ENCODE results near the gene DLG5. TPM values are rescaled to one million over a fixed set of nuclear protein-coding genes. Genes with fewer than 3 reads are reported as not detected.
A peak's percentile ranks its signal among the peaks of the same experiment; 100 is the strongest.
"Not testable (repeated sequence)": the region's sequence is repeated elsewhere in the genome, so short reads cannot be mapped to it uniquely, and the experiment has no call there.

DLG5 gene
- total RNA-seq, 3 donors from 2014 or later = 43.0 to 192 (median 138) TPM

GRCh38 chr10:77770081-77770867, 156.3 kb downstream of the DLG5 start:
- H3K4me3 ChIP-seq = no peak overlapping the region
- no peaks in the 10 kb centered on the region for H3K27me3 ChIP-seq
- H3K27ac ChIP-seq = no peak overlapping the region
- H3K9me3 ChIP-seq = no peaks in the 10 kb centered on the region
- TF ChIP-seq POLR2AphosphoS5 (IDR thresholded peaks at IDR 0.05) (no peak), CTCF (IDR thresholded peaks at IDR 0.05) (no peak), POLR2A (IDR thresholded peaks at IDR 0.05) (no peak)
- H3K36me3 ChIP-seq = no peaks in the 10 kb centered on the region
- no peaks in the 10 kb centered on the region for H3K4me1 ChIP-seq
- intact Hi-C loops (cut with DNase I; ENCODE audit: low total_unique reads) = no loop called here
- no peak for DNase-seq (ENCODE audit: low spot score in 2 of 2)

DNA sequence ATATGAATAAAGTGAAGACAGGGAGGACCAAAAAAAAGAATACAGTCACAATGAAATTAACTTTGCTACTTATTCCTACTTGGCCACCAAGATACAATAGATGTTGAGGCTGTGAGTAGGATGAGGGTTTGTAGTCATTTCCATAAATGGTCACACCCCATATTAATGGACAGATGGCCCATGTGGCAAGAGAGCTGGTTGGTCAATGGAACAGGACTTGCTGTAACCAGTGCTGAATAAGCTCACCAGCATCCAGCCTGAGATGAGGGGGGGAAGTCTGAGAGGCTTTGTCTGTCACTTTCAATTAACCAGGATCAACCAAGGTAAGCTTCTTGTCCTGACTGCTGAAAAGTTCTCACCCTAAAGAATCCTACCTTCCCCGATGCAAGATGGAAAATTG, 158.5 kb downstream of the DLG5 start:
- TF ChIP-seq POLR2A (IDR thresholded peaks at IDR 0.05) (no peak), CTCF (IDR thresholded peaks at IDR 0.05) (no peak), POLR2AphosphoS5 (IDR thresholded peaks at IDR 0.05) (no peak)
- H3K4me3 ChIP-seq = no peak overlapping the region

DNA sequence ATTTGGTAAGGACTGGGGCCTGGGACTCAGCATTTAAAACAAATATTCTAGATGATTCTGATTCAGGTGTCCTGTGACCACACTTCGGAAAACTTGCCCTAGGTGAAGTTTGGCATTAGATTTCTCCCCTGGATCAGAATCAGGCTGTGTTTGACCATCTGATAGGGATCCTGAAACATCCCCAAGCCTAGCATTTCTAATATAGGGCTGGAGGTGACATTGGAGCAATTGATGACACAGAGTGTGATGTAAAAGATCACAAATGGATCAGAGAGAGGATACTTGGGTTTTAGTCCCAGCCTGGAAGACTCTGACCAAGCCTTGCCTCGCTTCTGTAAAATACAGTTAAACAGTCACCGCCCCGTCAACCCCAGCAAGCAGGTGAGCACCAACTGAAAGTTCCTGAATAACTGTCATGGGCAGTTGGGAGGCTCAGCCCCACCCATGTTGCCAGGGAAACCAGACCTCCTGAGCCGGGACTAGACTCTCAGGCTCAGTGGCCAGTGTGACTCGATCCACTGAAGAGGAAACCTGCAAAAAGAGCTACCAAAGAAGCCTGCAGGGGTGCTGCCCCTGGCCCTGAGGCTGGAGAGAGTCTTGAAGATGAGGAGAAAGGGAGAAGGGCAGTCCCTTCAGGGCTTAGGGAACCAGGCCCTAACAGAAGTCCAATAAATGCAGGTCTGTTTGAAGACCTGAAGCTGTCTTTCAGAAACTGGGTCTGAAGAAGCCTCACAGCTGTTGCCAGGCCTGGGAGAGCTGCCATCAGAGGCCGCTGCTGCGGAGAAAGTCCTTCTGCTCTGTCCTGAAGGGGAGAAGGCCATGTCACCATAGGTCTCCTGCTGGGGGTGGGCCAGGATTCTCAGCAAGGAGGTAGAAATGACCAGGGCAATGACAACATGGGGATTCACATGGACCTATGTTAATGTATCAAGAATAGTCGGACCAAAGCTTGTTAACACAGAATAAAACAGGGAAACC, 162.8 kb downstream of the DLG5 start:
- H3K36me3 ChIP-seq = no peaks in the 10 kb centered on the region
- H3K4me1 ChIP-seq = no peaks in the 10 kb centered on the region
- intact Hi-C loops (cut with DNase I; ENCODE audit: low total_unique reads) = no loop called here
- H3K9me3 ChIP-seq = no peaks in the 10 kb centered on the region
- no peak for DNase-seq (ENCODE audit: low spot score in 2 of 2)
- no peak overlapping the region for H3K4me3 ChIP-seq
- TF ChIP-seq POLR2A (IDR thresholded peaks at IDR 0.05) (no peak), POLR2AphosphoS5 (IDR thresholded peaks at IDR 0.05) (no peak), CTCF (IDR thresholded peaks at IDR 0.05) (no peak)
- no peak overlapping the region for H3K27ac ChIP-seq
- no peaks in the 10 kb centered on the region for H3K27me3 ChIP-seq

More for the DNA sequence above, 158.5 kb downstream of the DLG5 start:
- Histone ChIP-seq H3K4me1 (no peaks in the 10 kb centered on the region), H3K27me3 (no peaks in the 10 kb centered on the region), H3K36me3 (no peaks in the 10 kb centered on the region), H3K9me3 (no peaks in the 10 kb centered on the region), H3K27ac (no peak overlapping the region)
- intact Hi-C loops (cut with DNase I; ENCODE audit: low total_unique reads) = no loop called here
- DNase-seq (ENCODE audit: low spot score in 2 of 2) = no peak

DNA sequence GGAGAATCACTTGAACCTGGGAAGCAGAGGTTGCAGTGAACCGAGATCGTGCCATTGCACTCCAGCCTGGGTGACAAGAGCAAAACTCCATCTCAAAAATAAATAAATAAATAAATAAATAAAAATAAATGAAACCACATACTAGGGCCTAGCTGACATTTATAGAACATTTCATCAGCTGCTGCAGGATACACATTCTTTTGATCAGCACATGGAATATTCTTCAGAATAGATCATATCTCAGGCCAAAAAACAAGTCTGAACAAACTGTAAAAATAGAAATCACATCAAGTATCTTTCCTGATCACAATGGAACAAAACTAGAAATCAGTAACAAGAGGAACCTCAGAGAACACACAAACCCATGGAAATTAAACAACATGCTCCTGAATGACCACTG, 168.1 kb downstream of the DLG5 start:
- H3K4me1 ChIP-seq; H3K9me3 ChIP-seq; DNase-seq (ENCODE audit: low spot score in 2 of 2); H3K36me3 ChIP-seq; H3K27me3 ChIP-seq; H3K27ac ChIP-seq; intact Hi-C loops (cut with DNase I; ENCODE audit: low total_unique reads); H3K4me3 ChIP-seq: not testable (repeated sequence)

- DNase-seq (ENCODE audit: low spot score in 2 of 2) = no peak
- intact Hi-C loops (cut with DNase I; ENCODE audit: low total_unique reads) = no loop called here
Measured at GRCh38 chr10:77756319-77757232, 170.0 kb downstream of the DLG5 start.

More at GRCh38 chr10:77756319-77757232, 170.0 kb downstream of the DLG5 start:
- Histone ChIP-seq H3K4me3 (no peak overlapping the region), H3K9me3 (no peaks in the 10 kb centered on the region), H3K27ac (no peak overlapping the region), H3K36me3 (no peaks in the 10 kb centered on the region), H3K27me3 (no peaks in the 10 kb centered on the region), H3K4me1 (no peaks in the 10 kb centered on the region)
- TF ChIP-seq POLR2AphosphoS5 (IDR thresholded peaks at IDR 0.05) (no peak), CTCF (IDR thresholded peaks at IDR 0.05) (peak in 2 of 3 donors; percentile 23 to 32)
